Activated T-cell treated with anti-CD3 and anti-CD28 coated beads for 1 hour (primary cell): Measurements from ENCODE around the gene LRRC40.
"Not testable (repeated sequence)": the region's sequence is repeated elsewhere in the genome, so short reads cannot be mapped to it uniquely, and the experiment has no call there.

ENCODE experiments used
- DNase-seq: peaks from one replicate; pipeline ENCODE4 v3.0.0-alpha.2; 2020; ENCODE audit warnings: low read depth

The LRRC40 gene

GRCh38 chr1:70205434-70206118 lies at the start of gene LRRC40:
LRRC40 (minus strand) TSS chr1:70205579; CDS start chr1:70205540, 39 bp downstream.
- peak; percentile 92 for DNase-seq

- DNase-seq: no peak
These were observed 43.4 kb upstream of the LRRC40 start for GRCh38 chr1:70248729-70249128.

DNA sequence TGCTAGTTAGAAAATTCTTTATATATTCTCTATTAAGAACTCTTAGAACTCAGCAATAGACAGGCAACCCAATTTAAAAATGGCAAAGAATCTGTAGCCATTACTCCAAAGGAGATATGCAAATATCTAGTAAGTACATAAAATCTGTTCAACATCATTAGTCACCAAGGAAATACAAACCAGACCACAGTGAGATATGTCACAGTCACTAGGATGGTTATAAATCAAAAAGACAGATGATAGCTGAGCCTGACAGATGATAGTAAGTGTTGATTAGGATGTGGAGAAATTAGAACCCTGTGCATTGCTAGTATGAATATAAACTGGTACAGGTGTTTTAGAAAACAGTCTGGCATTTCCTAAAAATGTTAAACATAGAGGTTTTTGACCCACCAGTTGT lies 42.4 kb upstream of the LRRC40 start:
- DNase-seq: no peak

GRCh38 chr1:70247122-70247521 lies 41.7 kb upstream of the LRRC40 start:
- no peak for DNase-seq

DNA sequence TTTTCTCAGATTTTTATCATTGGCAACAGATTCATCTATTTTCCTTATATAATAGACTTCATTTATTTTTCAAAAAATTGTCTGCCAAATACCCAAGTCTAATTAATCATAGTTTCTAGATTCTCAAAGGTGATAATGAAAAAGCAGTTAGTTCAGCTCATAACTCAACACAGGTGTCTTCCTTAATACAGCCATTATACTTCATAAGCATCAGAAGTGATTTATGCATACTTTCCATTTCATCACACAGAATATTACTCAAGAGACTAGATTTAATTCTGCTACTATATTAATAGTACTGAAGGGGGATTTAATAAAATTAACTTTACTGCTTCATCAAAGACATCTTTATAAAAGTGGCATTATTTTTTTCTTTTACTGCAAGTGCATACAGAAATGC lies 34.6 kb upstream of the LRRC40 start:
- DNase-seq: no peak

DNA sequence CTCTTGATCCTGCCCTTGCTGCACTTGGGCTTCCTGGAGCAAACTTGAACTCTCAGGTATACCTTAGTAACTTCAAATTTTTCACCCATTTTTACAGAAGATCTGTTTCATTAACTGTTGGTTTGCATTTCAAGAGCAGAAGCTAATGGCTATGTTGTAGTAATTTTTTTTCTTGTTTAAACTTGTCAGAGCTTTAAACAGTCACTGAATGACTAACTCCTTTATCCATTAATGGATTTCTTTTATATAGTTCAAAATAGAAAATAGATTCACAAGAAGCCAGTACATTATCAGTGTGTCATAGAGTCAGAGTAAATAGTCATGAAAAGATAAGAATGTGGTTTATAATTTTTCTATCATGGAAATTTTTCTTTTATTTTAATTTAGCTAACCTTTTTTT lies 29.4 kb upstream of the LRRC40 start:
- no peak for DNase-seq

DNA sequence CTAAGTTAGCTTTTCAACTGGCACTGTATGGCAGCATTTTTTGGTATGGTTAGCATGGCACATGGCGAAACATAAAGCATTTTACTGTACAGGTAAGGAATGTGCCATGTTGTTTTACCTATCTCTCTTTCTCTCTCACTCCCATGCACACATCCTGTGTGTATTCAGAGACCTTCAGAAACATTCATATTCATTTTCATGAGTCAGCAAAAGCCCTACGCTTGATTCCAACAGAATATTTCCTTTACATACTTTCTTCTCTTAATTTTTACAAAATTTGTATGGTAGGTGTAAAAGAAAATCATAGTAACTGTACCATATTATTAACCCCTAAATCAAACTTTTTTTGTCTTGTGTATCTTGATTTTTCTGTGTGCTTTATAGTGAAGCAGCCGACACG lies 26.1 kb upstream of the LRRC40 start:
- DNase-seq: no peak

DNA sequence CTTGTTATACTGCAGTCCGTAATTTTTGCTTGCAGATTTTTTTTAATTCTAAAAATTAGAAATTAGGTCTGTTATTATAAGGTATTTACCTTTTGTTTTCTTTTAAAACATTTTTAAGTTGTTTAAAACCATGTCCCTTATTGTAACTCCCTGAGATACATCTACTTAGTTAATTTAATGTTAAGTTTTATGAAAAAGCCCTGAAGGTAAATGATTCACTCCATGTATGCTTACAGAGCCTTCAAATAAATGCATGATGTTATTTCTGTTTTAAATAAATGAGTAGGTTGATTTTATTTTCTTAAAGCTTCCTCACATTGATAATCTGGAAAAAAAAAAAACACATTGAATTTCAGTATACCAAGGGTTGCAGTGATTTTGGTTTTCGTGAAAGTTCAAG lies 23.3 kb upstream of the LRRC40 start:
- no peak for DNase-seq

DNA sequence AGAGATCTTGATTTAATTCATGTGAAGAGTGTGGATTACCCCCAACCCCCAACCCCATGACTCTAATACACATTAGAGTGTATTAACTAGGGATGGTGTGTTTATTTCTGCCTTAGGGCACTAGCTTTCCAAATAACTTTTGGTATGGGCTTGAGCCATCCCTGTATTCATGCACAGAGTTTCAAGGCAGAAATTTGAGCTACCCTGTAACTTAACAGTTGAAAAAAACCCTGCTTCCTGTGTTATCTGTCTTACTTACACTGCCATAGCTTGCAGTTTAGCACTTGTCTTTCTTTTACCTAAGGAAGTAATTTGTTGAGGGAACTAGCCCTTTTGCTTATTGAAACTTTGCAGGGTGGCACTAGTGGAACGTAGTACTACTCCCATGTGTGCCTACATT lies 22.1 kb upstream of the LRRC40 start:
- no peak for DNase-seq

DNA sequence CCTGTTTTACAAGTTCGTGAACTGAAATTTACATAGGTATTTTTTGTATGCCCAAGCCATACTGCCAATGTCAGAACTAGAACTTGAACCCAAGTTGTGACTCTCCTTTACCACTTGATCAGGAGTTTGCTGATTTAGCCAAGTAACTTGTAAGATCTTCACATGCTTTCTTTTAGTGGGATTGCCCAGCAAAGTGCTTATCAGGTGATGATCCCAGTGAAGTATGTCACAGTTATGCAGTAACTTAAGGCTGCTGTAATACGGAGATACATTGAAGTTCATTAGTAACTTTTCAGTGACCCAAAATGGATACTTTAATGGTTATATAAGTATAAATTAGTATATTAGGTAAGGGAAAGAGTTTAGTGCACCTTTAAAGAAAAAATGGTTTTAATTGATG lies 19.6 kb upstream of the LRRC40 start:
- DNase-seq: no peak

DNA sequence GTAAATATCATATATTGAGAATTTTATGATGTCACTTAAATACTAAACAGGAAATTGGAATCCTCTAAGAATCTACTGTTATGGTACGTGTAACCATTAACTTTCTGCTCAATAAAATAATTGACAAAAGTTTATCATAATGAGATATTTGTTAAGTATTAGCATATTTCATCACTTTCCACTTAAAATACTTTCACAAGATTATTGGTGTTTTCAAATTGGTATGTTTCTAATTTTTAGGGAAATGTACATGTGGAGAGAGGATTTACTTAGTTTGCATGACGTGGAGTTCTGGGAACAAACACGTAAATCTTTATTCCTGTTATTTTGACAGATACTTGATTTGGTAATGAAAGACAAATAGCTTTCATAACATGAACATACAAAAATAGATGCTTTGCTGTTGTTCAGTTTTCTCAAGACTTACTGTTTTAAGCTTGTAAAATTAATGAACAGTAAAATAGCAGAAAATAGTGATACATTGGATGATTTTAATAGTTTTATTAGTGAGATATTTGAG lies 17.4 kb upstream of the LRRC40 start:
- DNase-seq: no peak

DNA sequence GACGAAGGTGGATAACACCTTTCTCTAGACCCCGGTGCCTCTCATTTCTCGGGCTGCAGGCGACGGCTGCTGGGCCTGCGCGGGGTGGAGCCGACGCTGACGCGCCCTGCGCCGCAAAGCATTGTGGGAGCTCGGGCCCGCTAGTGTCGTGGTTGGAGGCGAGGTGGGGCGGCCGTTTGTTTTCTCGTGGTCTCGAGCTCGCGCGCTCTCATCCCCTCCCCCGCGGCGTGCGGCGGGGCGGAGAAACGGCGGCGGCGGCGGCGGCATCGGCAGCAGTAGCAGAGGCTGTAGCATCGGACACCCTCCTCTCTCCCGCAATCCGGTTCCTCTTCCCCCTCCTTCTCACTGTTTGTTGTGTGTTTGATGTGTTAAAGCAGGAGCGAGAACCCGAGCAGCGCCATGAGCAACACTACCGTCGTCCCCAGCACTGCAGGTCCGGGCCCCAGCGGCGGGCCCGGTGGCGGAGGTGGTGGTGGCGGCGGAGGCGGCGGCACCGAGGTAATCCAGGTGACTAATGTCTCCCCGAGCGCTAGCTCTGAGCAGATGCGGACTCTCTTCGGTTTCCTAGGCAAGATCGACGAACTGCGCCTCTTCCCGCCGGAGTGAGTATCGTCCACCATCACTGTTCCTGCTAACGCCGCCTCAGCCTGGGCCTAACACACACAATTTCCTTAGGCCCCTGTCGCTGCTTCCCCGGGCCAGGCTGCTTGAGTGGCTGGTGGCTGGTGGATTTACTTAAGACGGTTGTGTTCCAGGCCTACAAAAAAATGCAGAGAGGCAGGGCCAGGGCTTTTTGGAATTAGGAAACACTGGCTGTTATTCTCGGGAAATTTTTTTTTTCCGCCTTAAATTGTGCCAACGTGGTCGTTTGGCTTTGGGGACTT lies 16.1 kb upstream of the LRRC40 start, which contains the start of gene SRSF11:
SRSF11 (plus strand) TSS at position 143 of the 884 bp plus-strand sequence; CDS start at position 400, 257 bp downstream.
- peak; percentile 98 for DNase-seq

DNA sequence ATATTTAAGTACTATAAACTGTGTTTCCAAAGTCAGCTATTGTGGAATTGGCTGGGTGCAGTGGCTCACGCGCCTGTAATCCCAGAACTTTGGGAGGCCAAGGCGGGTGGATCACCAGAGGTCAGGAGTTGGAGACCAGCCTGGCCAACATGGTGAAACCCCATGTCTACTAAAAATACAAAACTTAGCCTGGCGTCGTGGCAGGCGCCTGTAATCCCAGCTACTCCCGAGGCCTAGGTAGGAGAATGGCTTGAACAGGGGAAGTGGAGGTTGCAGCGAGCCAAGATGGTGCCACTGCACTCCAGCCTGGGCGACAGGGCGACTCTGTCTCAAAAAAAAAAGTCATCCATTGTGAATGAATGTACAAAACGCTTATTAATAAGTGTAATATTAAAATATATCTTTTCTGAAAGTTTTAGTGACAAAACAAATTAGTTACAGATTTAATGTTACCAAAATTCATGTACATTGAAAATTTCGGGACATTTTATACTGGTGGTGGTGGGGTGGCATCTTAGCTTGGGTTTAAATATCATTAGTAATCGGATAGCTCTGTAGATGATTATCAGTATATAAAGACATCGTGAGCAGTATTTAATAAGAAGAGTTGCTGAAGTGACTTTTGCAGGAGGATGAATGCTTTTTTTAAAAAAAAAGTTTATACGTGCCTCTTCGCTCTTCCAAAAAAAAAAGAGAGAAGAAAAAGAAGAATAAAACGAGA lies 15.3 kb upstream of the LRRC40 start:
- DNase-seq: no peak

GRCh38 chr1:70220015-70220414 lies 14.6 kb upstream of the LRRC40 start:
- no peak for DNase-seq

DNA sequence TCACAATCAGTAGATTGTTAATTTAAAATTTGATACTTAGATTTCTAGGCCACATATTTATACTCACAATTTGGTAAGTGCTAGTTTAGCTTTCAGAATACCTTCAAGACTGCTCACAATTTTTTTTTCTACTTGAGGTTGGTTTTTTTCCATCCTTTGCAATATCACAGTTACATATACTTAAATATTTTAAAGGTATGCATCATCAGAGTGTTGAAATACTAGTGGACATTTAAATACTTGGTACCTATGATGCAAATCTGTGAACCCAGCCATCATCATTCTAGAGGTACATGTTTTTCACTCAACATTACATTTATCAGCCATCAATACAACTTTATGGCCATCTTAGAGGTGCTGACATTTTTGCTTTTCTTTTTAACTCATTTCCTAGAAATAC lies 6.2 kb upstream of the LRRC40 start:
- no peak for DNase-seq

GRCh38 chr1:70210820-70211219 lies 5.4 kb upstream of the LRRC40 start:
- no peak for DNase-seq

- DNase-seq: no peak
These were observed 2.9 kb upstream of the LRRC40 start for GRCh38 chr1:70208292-70208691.

GRCh38 chr1:70207492-70207891 lies 2.1 kb upstream of the LRRC40 start:
- DNase-seq: no peak

DNA sequence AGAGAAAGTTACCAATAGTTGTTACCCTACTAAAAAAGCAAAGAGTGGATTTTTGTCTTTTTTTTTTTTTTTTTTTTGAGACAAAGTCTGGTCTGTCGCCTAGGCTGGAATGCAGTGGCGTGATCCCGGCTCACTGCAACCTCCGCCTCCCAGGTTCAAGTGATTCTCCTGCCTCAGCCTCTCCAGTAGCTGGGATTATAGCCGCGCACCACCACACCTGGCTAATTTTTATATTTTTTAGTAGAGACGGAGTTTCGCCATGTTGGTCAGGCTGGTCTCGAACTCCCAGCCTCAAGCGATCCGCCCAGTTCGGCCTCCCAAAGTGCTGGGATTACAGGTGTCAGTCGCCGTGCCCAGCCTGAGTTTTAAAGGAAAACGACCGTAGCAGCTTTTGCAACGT lies 1.5 kb upstream of the LRRC40 start:
- DNase-seq: not testable (repeated sequence)

GRCh38 chr1:70205071-70205433 lies 327 bp downstream of the LRRC40 start:
- DNase-seq: no peak

DNA sequence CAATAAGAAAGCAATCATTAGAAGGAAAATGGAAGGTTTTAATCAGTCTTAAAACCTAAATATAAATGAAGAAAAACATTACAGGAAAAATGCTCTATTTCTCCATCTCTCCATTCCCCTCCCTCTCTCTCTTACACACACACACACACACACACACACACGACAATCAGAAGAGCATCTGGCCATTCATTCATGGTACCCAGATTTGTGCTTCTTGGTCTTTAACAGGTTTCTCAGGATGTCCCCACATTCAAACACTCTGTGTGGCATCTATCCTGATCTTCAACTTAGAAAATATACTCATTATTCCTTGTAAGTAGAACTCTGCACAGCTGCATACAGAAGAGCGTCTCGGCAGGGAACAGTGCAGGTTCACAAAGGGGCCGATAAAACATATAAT lies 779 bp downstream of the LRRC40 start:
- no peak for DNase-seq

DNA sequence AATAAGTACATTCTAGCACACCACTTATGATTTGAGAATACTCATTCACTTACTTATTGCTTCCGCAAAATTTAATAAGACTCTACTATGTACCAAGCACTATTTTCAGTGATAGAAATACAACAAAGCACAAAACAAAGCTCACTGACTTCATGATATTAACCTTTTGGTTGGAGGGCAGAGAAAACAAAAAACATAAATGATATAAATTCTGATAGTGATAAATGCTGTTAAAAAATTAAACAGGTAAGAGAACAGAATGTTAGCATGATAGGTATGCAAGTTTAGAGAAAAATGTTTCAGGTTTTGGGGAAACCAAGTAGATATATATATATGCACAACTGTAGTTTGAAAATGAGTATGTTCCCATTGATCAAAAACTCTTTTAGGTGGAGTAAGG lies 1.2 kb downstream of the LRRC40 start:
- DNase-seq: no peak
